Measurements from ENCODE around the gene FAR2. TPM values are rescaled to one million over a fixed set of nuclear protein-coding genes. Genes with fewer than 3 reads are reported as not detected.

Gene FAR2
- total RNA-seq, 1 donor from 2014 or later, result 6.9 TPM

- TF ChIP-seq CTCF (IDR thresholded peaks at IDR 0.05; ENCODE audit: partially characterized antibody, unreplicated experiment), result no peak
- Mint-ChIP-seq H3K36me3 (ENCODE audit: unreplicated experiment) (no peaks in the 10 kb centered on the region), H3K27me3 (ENCODE audit: unreplicated experiment) (no peaks in the 10 kb centered on the region), H3K4me1 (ENCODE audit: low read depth, unreplicated experiment) (no peaks in the 10 kb centered on the region), H3K4me3 (ENCODE audit: unreplicated experiment) (no peak overlapping the region), H3K27ac (ENCODE audit: unreplicated experiment) (no peak overlapping the region), H3K9me3 (ENCODE audit: unreplicated experiment) (no peaks in the 10 kb centered on the region)
- DNase-seq, result no peak
Observed at GRCh38 chr12:29159661-29160060, 10.6 kb downstream of the FAR2 start.

GRCh38 chr12:29160230-29160629, 11.2 kb downstream of the FAR2 start:
- H3K9me3 Mint-ChIP-seq (ENCODE audit: unreplicated experiment), result no peaks in the 10 kb centered on the region
- H3K4me1 Mint-ChIP-seq (ENCODE audit: low read depth, unreplicated experiment), result no peaks in the 10 kb centered on the region
- H3K36me3 Mint-ChIP-seq (ENCODE audit: unreplicated experiment), result no peaks in the 10 kb centered on the region
- H3K4me3 Mint-ChIP-seq (ENCODE audit: unreplicated experiment), result no peak overlapping the region
- no peaks in the 10 kb centered on the region for H3K27me3 Mint-ChIP-seq (ENCODE audit: unreplicated experiment)
- no peak overlapping the region for H3K27ac Mint-ChIP-seq (ENCODE audit: unreplicated experiment)
- DNase-seq, result no peak
- TF ChIP-seq CTCF (IDR thresholded peaks at IDR 0.05; ENCODE audit: partially characterized antibody, unreplicated experiment), result no peak

GRCh38 chr12:29163146-29163545, 14.1 kb downstream of the FAR2 start:
- Mint-ChIP-seq H3K36me3 (ENCODE audit: unreplicated experiment) (no peaks in the 10 kb centered on the region), H3K27me3 (ENCODE audit: unreplicated experiment) (no peaks in the 10 kb centered on the region), H3K4me3 (ENCODE audit: unreplicated experiment) (no peak overlapping the region), H3K9me3 (ENCODE audit: unreplicated experiment) (no peaks in the 10 kb centered on the region), H3K4me1 (ENCODE audit: low read depth, unreplicated experiment) (no peaks in the 10 kb centered on the region), H3K27ac (ENCODE audit: unreplicated experiment) (no peak overlapping the region)
- no peak for TF ChIP-seq CTCF (IDR thresholded peaks at IDR 0.05; ENCODE audit: partially characterized antibody, unreplicated experiment)
- no peak for DNase-seq

- Mint-ChIP-seq H3K4me3 (ENCODE audit: unreplicated experiment) (no peak overlapping the region), H3K36me3 (ENCODE audit: unreplicated experiment) (no peaks in the 10 kb centered on the region), H3K27ac (ENCODE audit: unreplicated experiment) (no peak overlapping the region), H3K27me3 (ENCODE audit: unreplicated experiment) (no peaks in the 10 kb centered on the region), H3K4me1 (ENCODE audit: low read depth, unreplicated experiment) (no peaks in the 10 kb centered on the region), H3K9me3 (ENCODE audit: unreplicated experiment) (no peaks in the 10 kb centered on the region)
- DNase-seq, result no peak
- no peak for TF ChIP-seq CTCF (IDR thresholded peaks at IDR 0.05; ENCODE audit: partially characterized antibody, unreplicated experiment)
Observed at GRCh38 chr12:29164477-29165393, 15.7 kb downstream of the FAR2 start.

- H3K4me1 Mint-ChIP-seq (ENCODE audit: low read depth, unreplicated experiment), result no peaks in the 10 kb centered on the region
- H3K27ac Mint-ChIP-seq (ENCODE audit: unreplicated experiment), result no peak overlapping the region
Observed at GRCh38 chr12:29167445-29167844, 18.4 kb downstream of the FAR2 start.

More at GRCh38 chr12:29167445-29167844, 18.4 kb downstream of the FAR2 start:
- no peak for TF ChIP-seq CTCF (IDR thresholded peaks at IDR 0.05; ENCODE audit: partially characterized antibody, unreplicated experiment)
- DNase-seq, result no peak
- no peaks in the 10 kb centered on the region for H3K27me3 Mint-ChIP-seq (ENCODE audit: unreplicated experiment)
- H3K9me3 Mint-ChIP-seq (ENCODE audit: unreplicated experiment), result peaks cover 2% of the 10 kb centered on the region
- H3K36me3 Mint-ChIP-seq (ENCODE audit: unreplicated experiment), result peaks cover 2% of the 10 kb centered on the region
- no peak overlapping the region for H3K4me3 Mint-ChIP-seq (ENCODE audit: unreplicated experiment)
